ENCODE measurements around the gene JAG2.

JAG2 gene

DNA sequence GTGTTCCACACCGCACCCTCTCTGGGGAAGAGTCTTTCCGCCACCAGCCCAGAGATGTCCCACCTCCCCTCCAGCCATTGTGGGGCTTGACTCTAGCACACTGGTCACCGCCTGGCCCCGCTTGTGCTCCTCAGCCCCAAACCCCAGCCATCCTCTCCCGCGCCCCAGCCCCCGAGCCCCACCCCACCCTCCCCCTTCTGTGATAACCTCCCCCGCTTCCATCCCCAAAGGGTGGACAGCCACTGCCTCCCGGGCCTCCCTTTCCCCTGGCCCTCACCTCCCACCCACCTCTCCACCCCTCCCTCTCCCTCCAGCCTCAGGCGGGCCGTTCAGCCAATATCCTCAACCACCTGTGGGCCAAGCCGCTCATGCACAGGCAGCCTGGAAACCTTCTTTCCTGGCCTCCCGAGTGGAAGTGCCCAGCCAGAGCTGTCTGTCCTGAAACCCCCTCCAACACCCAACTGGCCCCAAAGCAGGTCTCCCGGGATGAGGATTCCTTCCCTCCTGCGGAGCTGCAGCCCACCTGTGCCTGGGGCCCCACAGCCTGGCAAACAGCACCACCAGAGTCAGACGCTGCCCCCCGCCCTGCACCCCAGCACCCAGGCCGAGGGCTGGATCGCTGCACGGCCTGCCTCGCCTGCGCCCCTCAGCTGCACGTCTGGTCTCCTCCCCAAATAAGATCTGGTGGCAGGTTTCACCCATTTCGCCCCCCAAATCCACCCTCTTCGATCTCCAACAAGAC is 39.6 kb upstream of the JAG2 start:
- TF ChIP-seq GATA2 (IDR thresholded peaks at IDR 0.05; ENCODE audit: low read depth, low read length) (no peak), GATA3 (IDR thresholded peaks at IDR 0.05; ENCODE audit: low read depth, low read length) (no peak)

DNA sequence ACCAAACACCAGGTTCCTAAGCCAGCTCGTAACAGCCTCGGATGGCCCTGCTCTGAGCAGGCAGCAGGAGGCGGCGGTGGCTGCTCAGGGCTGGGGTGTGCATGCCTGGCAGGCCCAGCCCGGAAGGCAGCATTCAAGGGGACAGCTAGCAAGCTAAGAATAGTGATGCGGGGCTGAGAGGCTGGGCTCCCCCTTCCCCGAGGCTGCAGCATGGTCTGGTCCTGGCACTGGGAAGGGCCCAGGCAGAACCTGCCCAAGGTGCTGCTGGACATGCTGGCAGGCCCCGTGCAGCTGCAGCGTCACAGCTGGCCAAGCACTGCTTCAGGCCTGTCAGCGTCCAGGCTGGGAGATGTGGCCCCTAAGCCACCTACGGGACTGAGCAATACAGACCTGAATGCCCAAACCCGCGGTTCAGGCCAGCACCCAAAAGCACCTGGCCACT is 38.9 kb upstream of the JAG2 start:
- TF ChIP-seq GATA3 (IDR thresholded peaks at IDR 0.05; ENCODE audit: low read depth, low read length) (no peak), GATA2 (IDR thresholded peaks at IDR 0.05; ENCODE audit: low read depth, low read length) (no peak)

DNA sequence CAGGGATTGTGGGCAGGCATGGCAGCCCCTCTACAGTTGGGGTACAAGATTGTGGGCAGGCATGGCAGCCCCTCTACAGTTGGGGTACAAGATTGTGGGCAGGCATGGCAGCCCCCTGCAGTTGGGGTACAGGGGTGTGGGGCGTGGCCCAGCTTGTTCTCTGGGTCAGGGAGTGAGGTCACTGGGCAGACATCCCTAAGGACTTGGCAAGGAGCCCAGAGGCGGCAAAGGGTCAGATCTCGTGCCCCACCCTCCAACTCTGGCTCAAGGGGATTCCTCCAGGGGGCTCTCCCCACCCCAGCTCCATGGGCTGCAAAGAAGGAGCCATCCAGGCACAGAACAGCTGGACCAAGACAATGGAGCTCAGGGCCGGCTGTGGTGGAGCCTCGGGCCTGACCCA is 38.3 kb upstream of the JAG2 start:
- no peak for TF ChIP-seq GATA2 (IDR thresholded peaks at IDR 0.05; ENCODE audit: low read depth, low read length)

DNA sequence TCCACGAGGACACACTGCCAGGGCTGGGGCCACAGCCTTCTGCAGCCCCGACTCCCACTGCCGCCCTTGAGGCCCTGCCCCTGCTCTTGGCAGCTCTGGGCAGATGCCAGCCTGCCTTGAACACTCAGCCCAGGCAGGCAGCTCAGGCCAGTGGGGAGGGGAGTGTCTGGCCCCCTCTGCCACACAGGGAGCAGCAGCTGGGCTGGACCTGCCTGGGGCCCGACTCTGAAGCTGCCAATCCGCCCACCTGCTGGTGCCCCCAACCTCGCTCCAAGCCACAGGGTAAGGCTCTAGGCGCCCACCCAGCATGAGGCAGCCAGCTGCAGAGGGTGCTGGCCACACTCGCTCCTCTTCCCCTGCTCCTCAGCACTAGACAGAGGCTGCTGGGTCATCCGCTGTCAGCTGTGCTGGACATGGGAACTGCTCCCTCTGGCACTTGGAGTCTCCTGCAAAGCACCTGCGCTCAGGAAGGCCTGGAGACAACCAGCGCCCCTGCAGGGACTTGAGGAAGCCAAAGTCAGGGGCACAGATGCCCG is 37.2 kb upstream of the JAG2 start:
- TF ChIP-seq GATA3 (IDR thresholded peaks at IDR 0.05; ENCODE audit: low read depth, low read length) (no peak), GATA2 (IDR thresholded peaks at IDR 0.05; ENCODE audit: low read depth, low read length) (no peak)

DNA sequence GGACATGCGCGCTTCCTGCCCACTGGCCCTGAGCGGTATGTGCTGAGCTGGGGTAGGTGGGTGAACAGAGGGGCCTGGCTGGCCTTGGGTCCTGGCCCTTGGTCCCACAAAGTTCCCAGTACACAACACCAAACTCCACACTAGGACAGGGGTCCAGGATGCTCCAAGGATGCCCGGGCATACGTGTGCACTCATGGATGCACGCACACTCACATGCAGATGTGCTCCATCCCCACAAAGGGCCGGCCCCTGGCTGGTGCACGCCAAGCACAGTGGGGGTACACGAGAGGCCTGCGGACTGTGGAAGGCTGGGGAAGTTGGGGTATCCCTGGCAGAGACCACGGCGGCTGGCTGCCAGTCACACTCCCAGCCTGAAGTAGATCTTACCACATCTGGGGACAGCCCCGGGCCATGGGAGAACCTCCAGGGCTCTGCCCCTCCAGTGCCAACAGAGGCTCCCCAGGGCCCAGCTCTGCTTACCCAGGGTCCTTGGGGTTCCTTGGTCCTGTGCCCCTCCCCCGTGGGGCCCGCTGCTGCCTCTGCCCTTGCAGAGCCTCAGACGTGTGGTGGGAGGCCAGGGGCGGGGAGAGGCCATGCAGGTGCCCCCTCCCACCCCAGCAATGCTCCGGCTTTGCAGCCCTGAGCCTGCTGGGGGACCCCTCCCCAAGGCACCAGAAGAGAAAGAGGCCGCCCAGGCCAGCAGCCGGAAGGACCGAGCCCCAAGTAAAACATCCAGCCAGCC is 36.5 kb upstream of the JAG2 start:
- no peak for TF ChIP-seq GATA3 (IDR thresholded peaks at IDR 0.05; ENCODE audit: low read depth, low read length)

- TF ChIP-seq GATA2 (IDR thresholded peaks at IDR 0.05; ENCODE audit: low read depth, low read length) (no peak), GATA3 (IDR thresholded peaks at IDR 0.05; ENCODE audit: low read depth, low read length) (no peak)
These were observed 35.8 kb upstream of the JAG2 start for GRCh38 chr14:105204206-105204930.

GRCh38 chr14:105203701-105204100 is 35.1 kb upstream of the JAG2 start:
- no peak for TF ChIP-seq GATA3 (IDR thresholded peaks at IDR 0.05; ENCODE audit: low read depth, low read length)
- no peak for TF ChIP-seq GATA2 (IDR thresholded peaks at IDR 0.05; ENCODE audit: low read depth, low read length)

DNA sequence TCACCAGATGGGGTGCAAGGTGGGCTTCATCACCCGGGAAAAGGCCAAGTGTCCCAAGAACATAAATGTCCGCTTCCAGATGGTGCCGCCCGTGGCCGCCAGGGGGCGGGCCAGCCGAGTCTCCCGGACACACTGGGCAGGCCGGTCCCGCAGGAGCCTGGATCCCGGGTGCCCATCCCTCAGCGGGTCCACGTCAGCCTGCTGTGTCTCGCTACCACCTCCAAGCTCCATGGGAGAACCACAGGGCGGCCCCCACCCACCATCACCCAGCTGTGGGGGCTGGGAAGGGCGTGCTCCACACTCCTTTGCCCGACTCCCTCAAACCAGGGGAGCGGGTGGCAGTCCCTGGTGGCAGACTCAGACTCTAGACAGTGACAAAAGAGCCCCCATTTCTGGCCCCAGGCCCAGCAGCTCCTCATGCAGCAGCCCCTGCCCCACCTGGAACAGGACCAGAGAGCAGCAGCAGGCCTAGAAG is 34.5 kb upstream of the JAG2 start:
- TF ChIP-seq GATA2 (IDR thresholded peaks at IDR 0.05; ENCODE audit: low read depth, low read length) (no peak), GATA3 (IDR thresholded peaks at IDR 0.05; ENCODE audit: low read depth, low read length) (no peak)

DNA sequence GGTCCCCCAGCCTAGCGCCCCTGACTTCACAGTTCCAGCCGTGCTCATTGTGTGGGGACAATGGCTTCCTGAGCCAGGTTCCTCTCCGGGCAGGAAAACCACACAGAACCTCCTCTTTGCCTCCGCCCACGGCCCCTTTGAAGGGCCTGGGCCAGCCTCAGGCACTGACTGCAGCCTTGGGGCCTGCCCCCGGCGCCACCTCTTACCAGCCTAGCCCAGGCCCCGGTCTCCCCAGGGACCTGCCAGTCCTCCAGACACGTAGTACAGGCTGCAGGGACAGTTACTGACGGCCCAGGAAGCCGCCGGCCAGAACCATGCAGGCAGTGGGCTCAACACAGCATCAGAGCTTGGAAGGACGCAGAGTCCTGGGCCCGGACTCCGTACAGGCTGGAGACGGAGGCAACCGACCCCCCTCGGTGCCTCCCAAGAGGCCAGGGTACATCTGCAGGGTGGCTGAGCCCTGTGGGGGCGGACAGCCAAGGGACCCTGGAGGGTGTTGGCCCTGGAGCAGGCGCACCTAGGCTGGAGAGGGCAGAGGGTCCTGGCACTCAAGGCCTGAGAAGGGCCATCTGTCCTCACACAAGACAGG is 33.4 kb upstream of the JAG2 start:
- TF ChIP-seq GATA3 (IDR thresholded peaks at IDR 0.05; ENCODE audit: low read depth, low read length) = no peak
- TF ChIP-seq GATA2 (IDR thresholded peaks at IDR 0.05; ENCODE audit: low read depth, low read length) = no peak

- no peak for TF ChIP-seq GATA2 (IDR thresholded peaks at IDR 0.05; ENCODE audit: low read depth, low read length)
- no peak for TF ChIP-seq GATA3 (IDR thresholded peaks at IDR 0.05; ENCODE audit: low read depth, low read length)
These were observed 32.8 kb upstream of the JAG2 start for GRCh38 chr14:105201156-105201924.

GRCh38 chr14:105200641-105201040 is 32.1 kb upstream of the JAG2 start:
- no peak for TF ChIP-seq GATA3 (IDR thresholded peaks at IDR 0.05; ENCODE audit: low read depth, low read length)
- TF ChIP-seq GATA2 (IDR thresholded peaks at IDR 0.05; ENCODE audit: low read depth, low read length) = no peak

DNA sequence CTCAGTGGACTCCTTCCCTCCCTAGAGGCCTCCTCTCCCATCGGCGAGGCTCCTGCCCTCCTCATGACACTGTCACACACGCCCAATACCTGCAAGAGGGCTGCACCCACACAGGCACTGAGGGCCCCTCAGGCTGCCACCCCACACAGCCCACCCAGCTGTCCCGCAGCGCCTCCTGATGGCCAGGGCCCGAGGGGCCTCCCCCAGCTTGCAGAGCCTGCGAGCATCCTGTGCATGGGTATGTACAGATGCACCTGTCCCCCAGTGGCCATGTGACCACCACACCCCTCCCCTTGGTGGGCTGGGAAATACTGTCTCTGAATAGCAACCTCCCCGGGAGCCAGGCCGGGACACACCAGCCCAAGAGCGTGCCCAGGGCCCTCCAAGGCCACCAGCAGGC is 31.5 kb upstream of the JAG2 start:
- TF ChIP-seq GATA2 (IDR thresholded peaks at IDR 0.05; ENCODE audit: low read depth, low read length) (no peak), GATA3 (IDR thresholded peaks at IDR 0.05; ENCODE audit: low read depth, low read length) (no peak)

DNA sequence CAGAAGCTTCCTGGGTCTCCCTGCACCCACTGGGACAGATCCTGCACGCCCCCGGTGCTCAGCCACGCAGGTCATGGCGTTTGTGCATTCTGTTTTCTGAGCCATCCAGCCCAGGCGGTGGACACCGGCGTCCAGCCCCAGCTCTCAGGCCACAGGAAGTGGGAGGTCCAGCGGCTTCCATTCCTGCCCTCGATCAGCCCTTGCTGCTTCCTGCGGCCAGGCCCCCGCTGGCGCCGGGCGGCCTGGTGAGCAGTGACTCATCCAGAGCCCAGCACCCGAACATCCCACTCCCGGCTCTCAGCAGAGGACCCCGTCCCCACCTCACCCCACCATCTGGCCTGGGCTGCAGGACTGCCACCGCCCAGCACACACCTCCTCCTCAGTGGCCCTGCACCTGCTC is 30.5 kb upstream of the JAG2 start:
- TF ChIP-seq GATA2 (IDR thresholded peaks at IDR 0.05; ENCODE audit: low read depth, low read length) = no peak
- TF ChIP-seq GATA3 (IDR thresholded peaks at IDR 0.05; ENCODE audit: low read depth, low read length) = no peak
